Measurements from ENCODE around the gene OCIAD2.

DNA sequence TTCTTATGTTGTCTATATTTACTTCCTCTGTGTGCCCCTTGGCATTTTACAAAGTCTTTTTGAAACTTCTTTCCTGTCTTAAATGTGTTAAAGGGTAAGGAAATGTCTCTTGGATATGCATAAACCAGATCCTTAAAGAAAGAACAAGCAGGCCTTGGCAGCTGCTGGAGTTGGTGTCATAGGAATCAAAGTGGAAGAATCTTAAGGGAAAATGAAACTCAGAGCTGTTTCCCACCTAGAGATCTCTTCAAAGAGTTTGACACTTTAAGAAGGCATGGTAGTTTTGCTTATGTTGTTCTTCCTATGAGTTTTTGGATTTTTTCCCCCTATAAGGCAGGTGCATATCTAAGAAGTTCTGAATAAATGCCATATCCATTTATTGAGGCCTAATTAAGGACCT lies 42.5 kb upstream of the OCIAD2 start:
- no peak for TF ChIP-seq POLR2A (IDR thresholded peaks at IDR 0.05)
- TF ChIP-seq, protein P1, sequence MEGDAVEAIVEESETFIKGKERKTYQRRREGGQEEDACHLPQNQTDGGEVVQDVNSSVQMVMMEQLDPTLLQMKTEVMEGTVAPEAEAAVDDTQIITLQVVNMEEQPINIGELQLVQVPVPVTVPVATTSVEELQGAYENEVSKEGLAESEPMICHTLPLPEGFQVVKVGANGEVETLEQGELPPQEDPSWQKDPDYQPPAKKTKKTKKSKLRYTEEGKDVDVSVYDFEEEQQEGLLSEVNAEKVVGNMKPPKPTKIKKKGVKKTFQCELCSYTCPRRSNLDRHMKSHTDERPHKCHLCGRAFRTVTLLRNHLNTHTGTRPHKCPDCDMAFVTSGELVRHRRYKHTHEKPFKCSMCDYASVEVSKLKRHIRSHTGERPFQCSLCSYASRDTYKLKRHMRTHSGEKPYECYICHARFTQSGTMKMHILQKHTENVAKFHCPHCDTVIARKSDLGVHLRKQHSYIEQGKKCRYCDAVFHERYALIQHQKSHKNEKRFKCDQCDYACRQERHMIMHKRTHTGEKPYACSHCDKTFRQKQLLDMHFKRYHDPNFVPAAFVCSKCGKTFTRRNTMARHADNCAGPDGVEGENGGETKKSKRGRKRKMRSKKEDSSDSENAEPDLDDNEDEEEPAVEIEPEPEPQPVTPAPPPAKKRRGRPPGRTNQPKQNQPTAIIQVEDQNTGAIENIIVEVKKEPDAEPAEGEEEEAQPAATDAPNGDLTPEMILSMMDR (IDR thresholded peaks at IDR 0.05), result no peak
